ENCODE data around the gene EDC3. TPM values are rescaled to one million over a fixed set of nuclear protein-coding genes. Genes with fewer than 3 reads are reported as not detected.

EDC3 gene
- total and polyA plus RNA-seq, 9 of the 15 experiments (the other 6 are each of a cell fraction or from before 2014, with no cell fraction given) = 11.7 to 63.9 (median 32.8) TPM

DNA sequence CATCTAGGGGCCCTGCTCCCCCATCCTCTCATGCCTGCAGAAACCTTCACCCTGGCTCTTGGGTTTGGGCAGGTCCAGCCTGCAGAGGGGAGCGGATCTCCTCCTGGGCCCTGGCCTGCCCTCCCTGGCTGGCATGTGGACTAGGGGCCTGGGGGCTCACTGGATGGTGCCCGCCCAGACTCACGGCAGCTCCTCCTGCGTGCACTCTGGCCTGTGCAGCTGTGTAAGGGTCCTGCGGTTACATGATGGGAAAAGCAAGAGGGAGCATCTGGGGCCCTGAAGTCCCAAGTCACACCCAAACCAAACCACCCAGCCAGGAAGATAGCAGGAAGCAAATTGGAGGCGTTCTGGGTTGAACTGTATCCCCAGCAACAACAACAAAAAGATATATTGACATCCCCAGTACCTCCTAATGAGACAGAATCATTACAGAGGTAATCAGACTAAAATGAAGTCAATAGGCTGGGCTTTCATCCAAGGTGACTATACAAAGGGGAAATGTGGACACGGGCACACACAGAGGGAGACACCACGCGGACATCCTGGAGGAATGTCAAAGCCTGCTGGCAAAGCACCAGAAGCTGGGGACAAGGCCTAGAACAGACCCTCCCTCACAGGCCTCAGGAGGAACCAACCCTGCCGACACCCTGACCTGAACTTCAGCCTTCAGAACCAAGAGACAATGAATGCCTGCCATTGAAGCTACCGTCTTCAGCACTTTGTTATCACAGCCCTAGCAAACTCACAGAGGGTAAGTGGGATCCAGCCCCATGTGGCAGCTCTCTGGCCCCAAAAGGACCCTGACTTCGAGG lies 90.6 kb downstream of the EDC3 start:
- peaks cover 7 to 44% of the 10 kb centered on the region in 2 experiments for H3K4me1 ChIP-seq (replicated peaks in 1 of 2; ENCODE audit: control insufficient read depth in 2 of 2, insufficient read depth in 2 of 2, low read length in 2 of 2)
- H3K9me1 ChIP-seq (ENCODE audit: control insufficient read depth, insufficient read depth, low read length) = no peaks in the 10 kb centered on the region
- H3K4me2 ChIP-seq (ENCODE audit: insufficient read depth, low read length) = no peak overlapping the region
- no peak overlapping the region for H2AFZ ChIP-seq (ENCODE audit: low read depth, low read length)
- no peak for DNase-seq (ENCODE audit: extremely low read depth in 1 of 4, low spot score in 3 of 4)
- BruUV-seq (replicated peaks) = no TSS peak
- CTCF ChIA-PET (ENCODE audit: low intra/inter-chr PET ratio) = no interaction called here
- WGBS (ENCODE audit: insufficient coverage, low coverage, missing lambda C conversion rate) = 27% methylated on average over 8 of the region's 12 CpGs
- no peak for ATAC-seq
- H3K4me3 ChIP-seq = no peak overlapping the region
- 0 out of 4 replicates have a peak, but pooled peaks of 1 of the 2 experiments have one; percentile 37 for TF ChIP-seq FOXA3 (CRISPR knock-in tag; conservative IDR thresholded peaks at IDR 0.05 in 1 of 2, IDR thresholded peaks at IDR 0.05 in 1 of 2)
- TF ChIP-seq NR2C1 (IDR thresholded peaks at IDR 0.05) = no peak
- no peak for TF ChIP-seq NR2C1 (tag; IDR thresholded peaks at IDR 0.05)
- POLR2A ChIA-PET = interaction anchor here (0.6 to 8.4 kb wide), 5 partner anchors 8 to 959 kb away, joined by 3 to 111 read pairs (median 4); partner anchors contain the start of gene CLK3
- no peak overlapping the region for H3K27ac ChIP-seq (ENCODE audit: extremely low read depth, low read depth, low read length)
- intact Hi-C loops (cut with micrococcal nuclease) (no loop called here), in situ Hi-C loops (cut with MboI) (no loop called here)
- no peaks in the 10 kb centered on the region for H3K9me3 ChIP-seq (replicated peaks; ENCODE audit: control insufficient read depth, insufficient read depth, low read depth, low read length)
- H3K36me3 ChIP-seq (ENCODE audit: control insufficient read depth, insufficient read depth, low read length) = no peaks in the 10 kb centered on the region
- peaks cover 1% of the 10 kb centered on the region for H4K20me1 ChIP-seq (replicated peaks; ENCODE audit: control insufficient read depth, insufficient read depth, low read length)
- FAIRE-seq = no peak
- no peaks in the 10 kb centered on the region for H3K79me2 ChIP-seq (ENCODE audit: control insufficient read depth, insufficient read depth, low read length)
- H3K27me3 ChIP-seq (ENCODE audit: control insufficient read depth in 2 of 2, insufficient read depth in 2 of 2, low read length in 2 of 2) = peaks cover 0 to 11% of the 10 kb centered on the region in 2 experiments; a peak in 1 of 5 replicates
- H3K9ac ChIP-seq (ENCODE audit: insufficient read depth in 1 of 2, low read depth in 2 of 2, low read length in 2 of 2) = peak overlapping the region in 1 of 2 experiments; percentile 11; a peak in 1 of 4 replicates

Data from K562 (cell line).